ENCODE data around the gene EPSTI1.
"Not testable (repeated sequence)": the region's sequence is repeated elsewhere in the genome, so short reads cannot be mapped to it uniquely, and the experiment has no call there.

EPSTI1 gene

GRCh38 chr13:43005460-43006236, 13.6 kb upstream of the EPSTI1 start:
- no peak for DNase-seq

- DNase-seq: no peak
These were observed 11.7 kb upstream of the EPSTI1 start for GRCh38 chr13:43003729-43004128.

- DNase-seq: no peak
These were observed 11.0 kb upstream of the EPSTI1 start for GRCh38 chr13:43003010-43003409.

GRCh38 chr13:43002021-43002420, 10.0 kb upstream of the EPSTI1 start:
- DNase-seq: no peak

- no peak for DNase-seq
These were observed 8.6 kb upstream of the EPSTI1 start for GRCh38 chr13:43000676-43001075.

- DNase-seq: no peak
These were observed 7.5 kb upstream of the EPSTI1 start for GRCh38 chr13:42999491-42999890.

GRCh38 chr13:42997381-42997780, 5.3 kb upstream of the EPSTI1 start:
- no peak for DNase-seq

- DNase-seq: no peak
These were observed 4.5 kb upstream of the EPSTI1 start for GRCh38 chr13:42996584-42996983.

GRCh38 chr13:42994878-42995277, 2.8 kb upstream of the EPSTI1 start:
- DNase-seq: no peak

- peak; percentile 20 to 22 for DNase-seq
These were observed 702 bp upstream of the EPSTI1 start for GRCh38 chr13:42992764-42993122.

GRCh38 chr13:42991233-42991897, 676 bp downstream of the EPSTI1 start:
- DNase-seq: not testable (repeated sequence)

GRCh38 chr13:42990291-42991232, 1.5 kb downstream of the EPSTI1 start:
- no peak for DNase-seq

- no peak for DNase-seq
These were observed 5.9 kb downstream of the EPSTI1 start for GRCh38 chr13:42986176-42986574.

GRCh38 chr13:42985312-42986175, 6.5 kb downstream of the EPSTI1 start:
- no peak for DNase-seq

GRCh38 chr13:42984691-42985090, 7.3 kb downstream of the EPSTI1 start:
- no peak for DNase-seq

- DNase-seq: no peak
These were observed 8.0 kb downstream of the EPSTI1 start for GRCh38 chr13:42984026-42984425.

- no peak for DNase-seq
These were observed 10.2 kb downstream of the EPSTI1 start for GRCh38 chr13:42981853-42982252.

- no peak for DNase-seq
These were observed 10.7 kb downstream of the EPSTI1 start for GRCh38 chr13:42981317-42981716.

GRCh38 chr13:42977219-42977659, 14.8 kb downstream of the EPSTI1 start:
- no peak for DNase-seq

- DNase-seq: no peak
These were observed 16.0 kb downstream of the EPSTI1 start for GRCh38 chr13:42976066-42976465.

GRCh38 chr13:42973581-42973980, 18.5 kb downstream of the EPSTI1 start:
- no peak for DNase-seq

- DNase-seq: no peak
These were observed 20.2 kb downstream of the EPSTI1 start for GRCh38 chr13:42971691-42972347.

Data from activated CD4-positive, alpha-beta T cell treated with anti-CD3 and anti-CD28 coated beads for 4 hours (primary cell).